HCT116 (cell line): ENCODE data around the gene HIC1. TPM values are rescaled to one million over a fixed set of nuclear protein-coding genes. Genes with fewer than 3 reads are reported as not detected.

Experiments used
- ATAC-seq: fragments of 200-7000 bp; cut with Tn5 transposase; 2 replicates; pipeline ENCODE4 v1.9.1; 2020; ENCODE audit warnings: mild to moderate bottlenecking, moderate library complexity
- BruUV-seq: library from RNA; stranded (reverse); fragments of 400-500 nt; replicated peaks from 2 replicates; lab custom pipeline; 2021; lab: Mats Ljungman, UMichigan
- CTCF ChIA-PET: fragments of 300-600 bp; sonication (Branson Sonifier 250); formaldehyde crosslinking; loops from one replicate; lab custom pipeline; 2021; ENCODE audit warnings: antibody characterized with exemption; lab: Charles Lee
- POLR2A ChIA-PET: fragments of 300-600, 350-600 bp; sonication (Branson Sonifier 250); formaldehyde crosslinking; loops from one replicate; lab custom pipeline; 2021; ENCODE audit warnings: antibody characterized with exemption; lab: Charles Lee
- RAD21 ChIA-PET, 2 experiments: fragments of 300-600 bp; sonication (Branson Sonifier 250); formaldehyde crosslinking; loops; one replicate each; lab custom pipeline; 2023; ENCODE audit warnings: low total read pairs in 2 of 2; ENCODE audit not compliant: uncharacterized antibody in 2 of 2, unreplicated experiment in 2 of 2, low non-redundant PET in 1 of 2; lab: Charles Lee
- DNase-seq: peaks from one replicate; pipeline ENCODE4 v3.0.0-alpha.2; 2010; ENCODE audit warnings: low read depth, low spot score
- H2AFZ ChIP-seq: fragments of 200-600 bp; shearing (Covaris generic), sonication (generic); 2 replicates; pipeline ENCODE4 v1.6.1; 2017; ENCODE audit warnings: low read depth, mixed run types, mixed read lengths, antibody characterized with exemption, low read length; ENCODE audit not compliant: poor library complexity, severe bottlenecking
- H3K27ac ChIP-seq: 2 replicates; pipeline ENCODE4 v1.5.1; 2012; ENCODE audit warnings: low read depth, low read length
- H3K27me3 ChIP-seq: fragments of 200-600 bp; sonication (generic); 2 replicates; pipeline ENCODE4 v1.6.1; 2016; ENCODE audit warnings: mixed run types, low read length, mixed read lengths; ENCODE audit not compliant: insufficient read depth
- H3K36me3 ChIP-seq, 2 experiments: fragments of 200-500 bp in 1 of 2; fragments of 200-600 bp in 1 of 2; sonication (Bioruptor generic) in 1 of 2; sonication (generic) in 1 of 2; 2 replicates each; pipeline versions ENCODE4 v1.5.1 to v1.6.1; 2014 to 2016; ENCODE audit warnings: low read length in 2 of 2, inconsistent platforms in 1 of 2, mixed read lengths in 1 of 2, mixed run types in 1 of 2; ENCODE audit not compliant: insufficient read depth in 2 of 2, control insufficient read depth in 1 of 2
- H3K4me1 ChIP-seq, 2 experiments: fragments of 200-600 bp in 1 of 2; sonication (generic) in 1 of 2; 2 replicates each; pipeline versions ENCODE4 v1.5.1 to v1.6.1; 2012 to 2017; ENCODE audit warnings: low read length in 2 of 2, inconsistent platforms in 1 of 2, mild to moderate bottlenecking in 1 of 2, mixed read lengths in 1 of 2, mixed run types in 1 of 2, moderate library complexity in 1 of 2; ENCODE audit not compliant: insufficient read depth in 2 of 2, control insufficient read depth in 1 of 2
- H3K4me2 ChIP-seq: fragments of 200-600 bp; sonication (generic); 2 replicates; pipeline ENCODE4 v1.6.1; 2017; ENCODE audit warnings: mixed run types, low read length, mixed read lengths
- H3K4me3 ChIP-seq, 2 experiments: fragments of 200-600 bp in 1 of 2; sonication (generic) in 1 of 2; replicated peaks in 1 of 2; 2 replicates each; pipeline ENCODE4 v1.5.1; 2011 to 2016; ENCODE audit warnings: low read length in 2 of 2, control low read depth in 1 of 2, low read depth in 1 of 2, mild to moderate bottlenecking in 1 of 2, mixed read lengths in 1 of 2, mixed run types in 1 of 2
- H3K79me2 ChIP-seq: fragments of 200-600 bp; sonication (generic); 2 replicates; pipeline ENCODE4 v1.6.1; 2017; ENCODE audit warnings: mild to moderate bottlenecking, mixed run types, low read length, moderate library complexity, mixed read lengths; ENCODE audit not compliant: insufficient read depth
- H3K9ac ChIP-seq: fragments of 200-600 bp; sonication (generic); 2 replicates; pipeline ENCODE4 v1.6.1; 2016; ENCODE audit warnings: low read length, mixed read lengths
- H3K9me2 ChIP-seq: fragments of 200-600 bp; sonication (generic), shearing (Covaris generic); 2 replicates; pipeline ENCODE4 v1.6.1; 2017; ENCODE audit warnings: mixed run types, mild to moderate bottlenecking, moderate library complexity; ENCODE audit not compliant: insufficient read depth
- H3K9me3 ChIP-seq, 2 experiments: fragments of 200-500 bp in 1 of 2; fragments of 200-600 bp in 1 of 2; sonication (Bioruptor generic) in 1 of 2; sonication (generic) in 1 of 2; 2 replicates each; pipeline ENCODE4 v1.6.1; 2014 to 2017; ENCODE audit warnings: low read length in 2 of 2, mixed read lengths in 2 of 2, inconsistent platforms in 1 of 2, low read depth in 1 of 2, mild to moderate bottlenecking in 1 of 2, mixed run types in 1 of 2, moderate library complexity in 1 of 2; ENCODE audit not compliant: control insufficient read depth in 1 of 2, insufficient read depth in 1 of 2
- H4K20me1 ChIP-seq: fragments of 200-600 bp; sonication (generic), shearing (Covaris generic); 2 replicates; pipeline ENCODE4 v1.6.1; 2017; ENCODE audit warnings: mixed run types, mild to moderate bottlenecking, moderate library complexity; ENCODE audit not compliant: insufficient read depth
- CBX3 ChIP-seq: IDR thresholded peaks from 2 replicates; pipeline ENCODE4 v1.6.1; 2012; ENCODE audit warnings: low read depth
- CEBPB ChIP-seq: IDR thresholded peaks from 2 replicates; pipeline ENCODE4 v1.6.1; 2012; ENCODE audit warnings: low read depth
- EGR1 ChIP-seq: IDR thresholded peaks from 2 replicates; pipeline ENCODE4 v1.6.1; 2012; ENCODE audit warnings: low read depth
- ELF1 ChIP-seq: IDR thresholded peaks from 2 replicates; pipeline ENCODE4 v1.6.1; 2012; ENCODE audit warnings: low read depth, borderline replicate concordance
- EZH2 ChIP-seq: fragments of 200-600 bp; sonication (generic); IDR thresholded peaks from 2 replicates; pipeline ENCODE4 v1.6.1; 2017; ENCODE audit warnings: antibody characterized with exemption, mixed run types
- EZH2phosphoT487 ChIP-seq: fragments of 200-600 bp; IDR thresholded peaks from 2 replicates; pipeline ENCODE4 v1.6.1; 2018; ENCODE audit warnings: antibody characterized with exemption, borderline replicate concordance
- FOSL1 ChIP-seq: IDR thresholded peaks from 2 replicates; pipeline ENCODE4 v1.6.1; 2012; ENCODE audit warnings: low read depth
- POLR2AphosphoS5 ChIP-seq: IDR thresholded peaks from 2 replicates; pipeline ENCODE4 v1.6.1; 2011; ENCODE audit warnings: mild to moderate bottlenecking, low read depth, low read length, moderate library complexity
- RAD21 ChIP-seq: IDR thresholded peaks from 2 replicates; pipeline ENCODE4 v1.6.1; 2012; ENCODE audit warnings: low read depth, mild to moderate bottlenecking
- SIN3A ChIP-seq: IDR thresholded peaks from 2 replicates; pipeline ENCODE4 v1.6.1; 2012; ENCODE audit warnings: low read depth
- SRF ChIP-seq: IDR thresholded peaks from 2 replicates; pipeline ENCODE4 v1.6.1; 2012; ENCODE audit warnings: low read depth
- TCF7L2 ChIP-seq: IDR thresholded peaks from 2 replicates; pipeline ENCODE4 v1.7.0; 2011; ENCODE audit warnings: borderline replicate concordance, inconsistent platforms; ENCODE audit not compliant: insufficient read depth, insufficient read length; ENCODE audit errors: extremely low read depth
- ZNF274 ChIP-seq: fragments of 200-500 bp; sonication (Bioruptor generic); IDR thresholded peaks from 2 replicates; pipeline ENCODE4 v1.6.1; 2014; ENCODE audit warnings: mild to moderate bottlenecking, low read depth, low read length, inconsistent platforms
- intact Hi-C: fragments of 100-400 bp; cut with micrococcal nuclease; formaldehyde crosslinking; loops from 2 replicates; pipeline ENCODE4 v1.10.0; 2022
- total RNA-seq: library from RNA; stranded (reverse); gene quantifications from one replicate; pipeline ENCODE4 v1.2.1, GENCODE V29; 2021; ENCODE audit not compliant: unreplicated experiment
- TF ChIP-seq, protein P1 (sequence below): IDR thresholded peaks from 2 replicates; pipeline ENCODE4 v1.6.1; 2011; ENCODE audit warnings: mild to moderate bottlenecking, low read length, moderate library complexity; ENCODE audit not compliant: insufficient replicate concordance; ENCODE audit errors: extremely low read depth
- TF ChIP-seq, protein P2 (sequence below), 3 experiments: fragments of 200-600 bp in 1 of 3; sonication (generic) in 1 of 3; IDR thresholded peaks in 2 of 3; conservative IDR thresholded peaks in 1 of 3; 2 replicates each; pipeline ENCODE4 v1.5.1; 2012 to 2017; ENCODE audit warnings: low read depth in 2 of 3, low read length in 2 of 3, antibody characterized with exemption in 1 of 3, borderline replicate concordance in 1 of 3, control low read depth in 1 of 3, mild to moderate bottlenecking in 1 of 3, mixed read lengths in 1 of 3, mixed run types in 1 of 3, moderate library complexity in 1 of 3; ENCODE audit not compliant: insufficient read depth in 1 of 3

Gene HIC1
- total RNA-seq, 1 experiment from 2014 or later = 0.64 TPM

DNA sequence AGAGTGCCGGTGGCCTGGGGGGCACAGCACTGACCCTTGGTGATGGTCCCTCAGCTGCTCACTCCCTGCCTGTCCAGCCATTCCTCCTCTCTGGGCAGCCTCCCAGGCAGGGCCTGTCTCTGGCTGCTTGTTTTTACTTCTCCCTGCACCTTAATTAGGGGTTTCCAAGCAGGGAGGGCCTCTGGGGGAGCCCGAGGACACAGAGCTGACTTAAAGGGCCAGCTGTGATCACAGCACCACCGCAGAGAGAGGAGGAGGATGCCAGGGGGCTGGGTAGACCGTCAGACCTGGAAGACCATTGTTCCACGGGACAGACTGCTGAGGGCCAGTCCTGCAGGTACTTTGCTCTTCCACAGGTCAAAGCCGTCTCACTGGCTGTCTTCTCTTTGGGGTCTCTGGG is 26.2 kb upstream of the HIC1 start (continued):
- TF ChIP-seq, protein P1, sequence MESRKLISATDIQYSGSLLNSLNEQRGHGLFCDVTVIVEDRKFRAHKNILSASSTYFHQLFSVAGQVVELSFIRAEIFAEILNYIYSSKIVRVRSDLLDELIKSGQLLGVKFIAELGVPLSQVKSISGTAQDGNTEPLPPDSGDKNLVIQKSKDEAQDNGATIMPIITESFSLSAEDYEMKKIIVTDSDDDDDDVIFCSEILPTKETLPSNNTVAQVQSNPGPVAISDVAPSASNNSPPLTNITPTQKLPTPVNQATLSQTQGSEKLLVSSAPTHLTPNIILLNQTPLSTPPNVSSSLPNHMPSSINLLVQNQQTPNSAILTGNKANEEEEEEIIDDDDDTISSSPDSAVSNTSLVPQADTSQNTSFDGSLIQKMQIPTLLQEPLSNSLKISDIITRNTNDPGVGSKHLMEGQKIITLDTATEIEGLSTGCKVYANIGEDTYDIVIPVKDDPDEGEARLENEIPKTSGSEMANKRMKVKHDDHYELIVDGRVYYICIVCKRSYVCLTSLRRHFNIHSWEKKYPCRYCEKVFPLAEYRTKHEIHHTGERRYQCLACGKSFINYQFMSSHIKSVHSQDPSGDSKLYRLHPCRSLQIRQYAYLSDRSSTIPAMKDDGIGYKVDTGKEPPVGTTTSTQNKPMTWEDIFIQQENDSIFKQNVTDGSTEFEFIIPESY = no peak
- TF ChIP-seq CEBPB (no peak), CBX3 (no peak)

DNA sequence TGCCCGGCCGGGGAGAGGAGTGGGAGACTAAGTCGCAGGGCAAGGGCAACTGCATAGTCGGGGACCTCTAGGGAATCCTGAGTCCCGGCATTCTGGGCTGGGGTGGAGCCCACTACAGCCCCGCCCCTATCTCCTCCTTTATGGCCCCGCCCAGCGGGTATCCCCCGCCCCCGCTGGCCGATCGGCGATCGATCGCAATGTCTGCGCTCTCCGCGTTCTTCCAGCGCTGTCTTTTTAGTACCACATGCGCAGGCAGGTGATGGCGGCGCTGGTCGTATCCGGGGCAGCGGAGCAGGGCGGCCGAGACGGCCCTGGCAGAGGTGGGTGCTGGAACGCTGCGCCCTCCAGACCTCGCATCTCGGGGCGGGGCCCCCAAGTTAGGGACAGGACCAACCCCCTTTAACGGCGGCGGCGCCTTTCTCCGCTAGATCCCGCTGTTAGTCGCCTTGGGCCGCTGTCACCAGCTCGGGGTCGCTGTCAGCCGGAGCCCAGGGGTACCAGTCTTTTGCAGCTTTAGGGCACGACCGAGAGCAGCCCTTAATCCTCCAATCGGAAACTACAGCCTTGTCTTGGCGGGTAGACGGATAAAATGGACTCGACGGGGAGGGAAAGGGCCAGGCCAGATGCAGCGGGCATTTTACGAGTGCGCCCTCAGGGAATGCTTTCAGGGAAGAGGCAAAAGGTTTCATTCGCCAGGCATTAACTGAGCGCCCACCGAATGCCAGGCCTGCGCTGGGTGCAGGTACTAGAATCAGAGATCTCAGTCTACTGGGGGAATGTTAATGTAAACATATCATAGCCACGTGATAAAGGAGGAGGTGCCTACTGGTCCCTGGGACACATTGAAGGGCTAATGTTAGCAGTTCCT is 24.8 kb upstream of the HIC1 start, which contains the start of gene DPH1:
TSS of gene DPH1 (plus strand) at position 243 of the 868 bp plus-strand sequence. CDS start at position 260, 17 bp downstream.
- DNase-seq (peak; percentile 85), ATAC-seq (peak; percentile 87)
- no TSS peak for BruUV-seq
- peaks cover 16 to 23% of the 10 kb centered on the region in 2 experiments; a peak in 3 of 4 replicates for H3K4me1 ChIP-seq
- H3K4me2 ChIP-seq = peak within 1 kb of the TSS; percentile 79
- POLR2A ChIA-PET = interaction anchor here (1.3 kb wide), 1 partner anchor 11 kb away, joined by 4 read pairs; the partner anchor contains the start of gene OVCA2
- peak within 1 kb of the TSS; percentile 100 for H3K4me3 ChIP-seq
- H3K9me2 ChIP-seq = no peaks in the 10 kb centered on the region
- peak within 1 kb of the TSS; percentile 86 for H2AFZ ChIP-seq
- peak within 1 kb of the TSS; percentile 58 for H3K27ac ChIP-seq
- CTCF ChIA-PET = interaction anchor here (0.8 kb wide), 1 partner anchor 121 kb away, joined by 3 read pairs; no protein-coding TSS in a partner anchor
- RAD21 ChIA-PET = no interaction called here
- H3K79me2 ChIP-seq = peaks cover 9% of the 10 kb centered on the region; the same call in 1 of the 2 replicates
- no peaks in the 10 kb centered on the region for H3K27me3 ChIP-seq
- no peaks in the 10 kb centered on the region for H4K20me1 ChIP-seq
- intact Hi-C loops = loop anchor here (1.0 to 2.0 kb wide), 2 partner anchors 11 to 121 kb away; no protein-coding TSS in a partner anchor
- H3K9ac ChIP-seq = peak within 1 kb of the TSS; percentile 89
- no peaks in the 10 kb centered on the region; a peak in 1 of 4 replicates for H3K36me3 ChIP-seq
- no peaks in the 10 kb centered on the region for H3K9me3 ChIP-seq
- no peak for TF ChIP-seq EZH2
- peak; percentile 33 for TF ChIP-seq TCF7L2
- TF ChIP-seq CBX3 = no peak; the same call in 1 of the 2 replicates
- no peak for TF ChIP-seq FOSL1
- TF ChIP-seq EZH2phosphoT487 = no peak
- peak; percentile 74 for TF ChIP-seq POLR2AphosphoS5
- TF ChIP-seq SRF = peak; percentile 98
- TF ChIP-seq, protein P1 = no peak
- TF ChIP-seq RAD21 = peak; percentile 71
- no peak for TF ChIP-seq ELF1
- no peak for TF ChIP-seq ZNF274
- TF ChIP-seq EGR1 = peak; percentile 98
- TF ChIP-seq, protein P2, sequence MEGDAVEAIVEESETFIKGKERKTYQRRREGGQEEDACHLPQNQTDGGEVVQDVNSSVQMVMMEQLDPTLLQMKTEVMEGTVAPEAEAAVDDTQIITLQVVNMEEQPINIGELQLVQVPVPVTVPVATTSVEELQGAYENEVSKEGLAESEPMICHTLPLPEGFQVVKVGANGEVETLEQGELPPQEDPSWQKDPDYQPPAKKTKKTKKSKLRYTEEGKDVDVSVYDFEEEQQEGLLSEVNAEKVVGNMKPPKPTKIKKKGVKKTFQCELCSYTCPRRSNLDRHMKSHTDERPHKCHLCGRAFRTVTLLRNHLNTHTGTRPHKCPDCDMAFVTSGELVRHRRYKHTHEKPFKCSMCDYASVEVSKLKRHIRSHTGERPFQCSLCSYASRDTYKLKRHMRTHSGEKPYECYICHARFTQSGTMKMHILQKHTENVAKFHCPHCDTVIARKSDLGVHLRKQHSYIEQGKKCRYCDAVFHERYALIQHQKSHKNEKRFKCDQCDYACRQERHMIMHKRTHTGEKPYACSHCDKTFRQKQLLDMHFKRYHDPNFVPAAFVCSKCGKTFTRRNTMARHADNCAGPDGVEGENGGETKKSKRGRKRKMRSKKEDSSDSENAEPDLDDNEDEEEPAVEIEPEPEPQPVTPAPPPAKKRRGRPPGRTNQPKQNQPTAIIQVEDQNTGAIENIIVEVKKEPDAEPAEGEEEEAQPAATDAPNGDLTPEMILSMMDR (IDR thresholded peaks at IDR 0.05 in 2 of 3, conservative IDR thresholded peaks at IDR 0.05 in 1 of 3; ENCODE audit: borderline replicate concordance in 1 of 3, insufficient read depth in 1 of 3, low read depth in 2 of 3, low read length in 2 of 3) = no peak
- TF ChIP-seq SIN3A = peak; percentile 98; the same call in 1 of the 2 replicates
